Thoracic aorta (tissue), 2 donors: ENCODE results near the gene LILRA2. TPM values are rescaled to one million over a fixed set of nuclear protein-coding genes. Genes with fewer than 3 reads are reported as not detected.

Experiments
- ATAC-seq: fragments of 150-250 bp; one replicate; pipeline ENCODE4 v1.8.0; 2017; ENCODE audit warnings: low read depth; ENCODE audit not compliant: insufficient number of reproducible peaks, low FRiP score
- DNase-seq: peaks from one replicate; pipeline ENCODE4 v3.0.0-alpha.2; 2020; ENCODE audit warnings: low spot score
- H3K27ac ChIP-seq, 2 donors: fragments of 200-600 bp; sonication (generic); 1 replicate in 1 of 2; 2 replicates in 1 of 2; pipeline ENCODE4 v1.5.1; 2016; ENCODE audit warnings: mild to moderate bottlenecking in 2 of 2, moderate library complexity in 2 of 2
- H3K27me3 ChIP-seq: fragments of 200-600 bp; sonication (generic); replicated peaks from 2 replicates; pipeline ENCODE4 v1.6.0; 2016; ENCODE audit warnings: mild to moderate bottlenecking; ENCODE audit not compliant: insufficient read depth
- H3K36me3 ChIP-seq: fragments of 200-600 bp; sonication (generic); one replicate; pipeline ENCODE4 v1.5.1; 2016
- H3K4me1 ChIP-seq, 2 donors: fragments of 200-600 bp; sonication (generic); 1 replicate in 1 of 2; 2 replicates in 1 of 2; pipeline versions ENCODE4 v1.5.1 to v1.6.0; 2016; ENCODE audit warnings: low read depth in 2 of 2, mild to moderate bottlenecking in 1 of 2; ENCODE audit not compliant: control insufficient read depth in 1 of 2
- H3K4me3 ChIP-seq: fragments of 200-600 bp; sonication (generic); 2 replicates; pipeline ENCODE4 v1.5.1; 2016; ENCODE audit warnings: mild to moderate bottlenecking
- H3K9me3 ChIP-seq: fragments of 200-600 bp; sonication (generic); 2 replicates; pipeline ENCODE4 v1.5.1; 2016
- total RNA-seq, 2 donors: library from RNA; depleted of rRNA; stranded (reverse); fragments of >200 nt; gene quantifications; one replicate each; pipeline versions ENCODE4 v1.1.0 to v1.2.3, GENCODE V29; 2016
- TF ChIP-seq, protein P1 (sequence below): fragments of 200-600 bp; sonication (generic); IDR thresholded peaks from one replicate; pipeline ENCODE4 v1.5.1; 2019; ENCODE audit warnings: antibody characterized with exemption

LILRA2 gene
- total RNA-seq, 2 donors from 2014 or later: 0.68 to 3.1 TPM

- no peak overlapping the region for H3K4me3 ChIP-seq
- TF ChIP-seq, protein P1, sequence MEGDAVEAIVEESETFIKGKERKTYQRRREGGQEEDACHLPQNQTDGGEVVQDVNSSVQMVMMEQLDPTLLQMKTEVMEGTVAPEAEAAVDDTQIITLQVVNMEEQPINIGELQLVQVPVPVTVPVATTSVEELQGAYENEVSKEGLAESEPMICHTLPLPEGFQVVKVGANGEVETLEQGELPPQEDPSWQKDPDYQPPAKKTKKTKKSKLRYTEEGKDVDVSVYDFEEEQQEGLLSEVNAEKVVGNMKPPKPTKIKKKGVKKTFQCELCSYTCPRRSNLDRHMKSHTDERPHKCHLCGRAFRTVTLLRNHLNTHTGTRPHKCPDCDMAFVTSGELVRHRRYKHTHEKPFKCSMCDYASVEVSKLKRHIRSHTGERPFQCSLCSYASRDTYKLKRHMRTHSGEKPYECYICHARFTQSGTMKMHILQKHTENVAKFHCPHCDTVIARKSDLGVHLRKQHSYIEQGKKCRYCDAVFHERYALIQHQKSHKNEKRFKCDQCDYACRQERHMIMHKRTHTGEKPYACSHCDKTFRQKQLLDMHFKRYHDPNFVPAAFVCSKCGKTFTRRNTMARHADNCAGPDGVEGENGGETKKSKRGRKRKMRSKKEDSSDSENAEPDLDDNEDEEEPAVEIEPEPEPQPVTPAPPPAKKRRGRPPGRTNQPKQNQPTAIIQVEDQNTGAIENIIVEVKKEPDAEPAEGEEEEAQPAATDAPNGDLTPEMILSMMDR: no peak
- H3K4me1 ChIP-seq: no peaks in the 10 kb centered on the region
- H3K27ac ChIP-seq: no peak overlapping the region
- no peaks in the 10 kb centered on the region for H3K9me3 ChIP-seq
- H3K27me3 ChIP-seq: no peaks in the 10 kb centered on the region
- H3K36me3 ChIP-seq: no peaks in the 10 kb centered on the region
- ATAC-seq (no peak), DNase-seq (no peak)
Measured at GRCh38 chr19:54609356-54609791, 35.8 kb downstream of the LILRA2 start.

DNA sequence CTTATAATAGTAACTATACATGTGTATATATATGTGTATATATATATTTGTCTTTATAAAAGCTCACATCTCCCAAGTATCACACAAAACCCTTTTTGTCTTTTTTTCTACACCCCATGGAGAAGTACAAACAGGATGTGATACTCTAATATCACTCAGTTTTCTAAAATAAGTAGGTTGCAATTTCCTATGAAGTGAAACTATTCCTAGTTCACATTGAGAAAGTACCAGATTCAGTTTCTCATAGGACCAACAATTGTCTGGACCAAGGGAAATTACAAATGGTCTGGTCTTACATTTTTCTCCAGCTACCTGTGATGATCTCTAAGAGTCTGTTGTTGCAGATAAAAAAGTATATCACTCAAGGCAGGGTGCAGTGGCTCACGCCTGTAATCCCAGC lies 38.8 kb downstream of the LILRA2 start:
- Histone ChIP-seq H3K4me1 (no peaks in the 10 kb centered on the region), H3K27me3 (no peaks in the 10 kb centered on the region)

GRCh38 chr19:54614726-54615125 lies 41.1 kb downstream of the LILRA2 start:
- Histone ChIP-seq H3K27ac (no peak overlapping the region), H3K9me3 (no peaks in the 10 kb centered on the region), H3K27me3 (no peaks in the 10 kb centered on the region), H3K36me3 (no peaks in the 10 kb centered on the region), H3K4me3 (no peak overlapping the region), H3K4me1 (no peaks in the 10 kb centered on the region)
- DNase-seq (no peak), ATAC-seq (no peak)
- TF ChIP-seq, protein P1: no peak

More for the DNA sequence above, 38.8 kb downstream of the LILRA2 start:
- no peaks in the 10 kb centered on the region for H3K36me3 ChIP-seq
- no peak for ATAC-seq
- DNase-seq: no peak
- H3K9me3 ChIP-seq: no peaks in the 10 kb centered on the region
- H3K27ac ChIP-seq: no peak overlapping the region
- H3K4me3 ChIP-seq: no peak overlapping the region
- TF ChIP-seq, protein P1: no peak

DNA sequence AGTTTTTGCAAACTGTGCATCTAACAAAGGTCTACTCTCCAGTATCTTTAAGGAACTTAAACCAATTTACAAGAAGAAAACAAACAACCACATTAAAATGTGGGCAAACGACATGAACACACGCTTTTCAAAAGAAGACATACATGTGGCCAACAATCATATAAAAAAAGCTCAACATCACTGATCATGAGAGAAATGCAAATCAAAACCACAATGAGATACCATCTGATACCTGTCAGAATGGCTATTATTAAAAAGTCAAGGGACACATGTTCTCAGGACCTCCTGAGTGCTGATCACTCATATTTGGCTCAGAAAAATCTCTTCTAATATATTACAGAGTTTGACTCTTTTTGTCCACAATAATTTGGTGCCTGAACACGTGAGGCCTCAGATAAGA lies 42.5 kb downstream of the LILRA2 start:
- DNase-seq (no peak), ATAC-seq (no peak)
- no peaks in the 10 kb centered on the region for H3K36me3 ChIP-seq
- H3K27me3 ChIP-seq: no peaks in the 10 kb centered on the region
- H3K27ac ChIP-seq: no peak overlapping the region
- TF ChIP-seq, protein P1: no peak
- H3K4me1 ChIP-seq: no peaks in the 10 kb centered on the region
- no peaks in the 10 kb centered on the region for H3K9me3 ChIP-seq
- H3K4me3 ChIP-seq: no peak overlapping the region

DNA sequence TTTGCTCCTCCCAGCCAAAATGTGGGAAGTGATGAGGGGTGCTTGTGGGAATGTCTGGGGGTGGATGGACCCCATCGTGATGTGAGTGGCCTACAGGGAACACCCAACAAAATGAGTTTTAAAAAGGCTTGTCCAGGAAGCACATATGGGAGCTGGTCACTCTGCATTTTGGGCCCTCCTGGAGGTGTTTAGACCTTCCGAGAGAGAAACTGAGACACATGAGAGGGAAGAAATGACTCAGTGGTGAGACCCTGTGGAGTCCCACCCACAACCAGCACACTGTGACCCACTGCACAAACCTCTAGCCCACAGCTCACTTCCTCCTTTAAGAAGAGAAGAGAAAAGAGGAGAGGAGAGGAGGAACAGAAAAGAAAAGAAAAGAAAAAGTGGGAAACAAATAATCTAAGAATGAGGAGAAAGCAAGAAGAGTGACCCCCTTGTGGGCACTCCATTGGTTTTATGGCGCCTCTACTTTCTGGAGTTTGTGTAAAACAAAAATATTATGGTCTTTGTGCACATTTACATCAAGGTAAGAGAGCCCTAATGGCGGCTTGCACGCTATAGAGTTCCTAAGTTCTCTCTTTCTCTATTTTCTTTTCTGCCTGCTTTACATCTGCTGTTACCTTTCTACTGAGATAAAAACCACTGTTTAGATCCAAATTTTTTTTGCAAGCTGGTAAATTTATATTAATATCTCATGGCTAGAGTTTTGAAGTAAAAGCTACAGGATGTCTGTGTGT lies 43.4 kb downstream of the LILRA2 start:
- Histone ChIP-seq H3K9me3 (no peaks in the 10 kb centered on the region), H3K4me1 (no peaks in the 10 kb centered on the region), H3K27ac (no peak overlapping the region), H3K4me3 (peak overlapping the region; percentile 47), H3K36me3 (no peaks in the 10 kb centered on the region), H3K27me3 (no peaks in the 10 kb centered on the region)
- ATAC-seq (no peak), DNase-seq (no peak)
- TF ChIP-seq, protein P1: no peak
